Measurements from ENCODE around the gene BLTP2.
A peak's percentile ranks its signal among the peaks of the same experiment; 100 is the strongest.
"Not testable (repeated sequence)": the region's sequence is repeated elsewhere in the genome, so short reads cannot be mapped to it uniquely, and the experiment has no call there.

BLTP2 gene

GRCh38 chr17:28646039-28646754, 1.2 kb upstream of the BLTP2 start:
- no peak for DNase-seq (ENCODE audit: low spot score)

GRCh38 chr17:28645576-28645939, 600 bp upstream of the BLTP2 start:
- DNase-seq (ENCODE audit: low spot score), result no peak

- peak; percentile 70 for DNase-seq (ENCODE audit: low spot score)
Measured at GRCh38 chr17:28643983-28644786, 773 bp downstream of the BLTP2 start.

- no peak for DNase-seq (ENCODE audit: low spot score)
Measured at GRCh38 chr17:28641579-28641978, 3.4 kb downstream of the BLTP2 start.

- DNase-seq (ENCODE audit: low spot score), result no peak
Measured at GRCh38 chr17:28635506-28635905, 9.5 kb downstream of the BLTP2 start.

- no peak for DNase-seq (ENCODE audit: low spot score)
Measured at GRCh38 chr17:28634206-28634865, 10.6 kb downstream of the BLTP2 start.

GRCh38 chr17:28626818-28627217, 18.1 kb downstream of the BLTP2 start:
- DNase-seq (ENCODE audit: low spot score), result no peak

GRCh38 chr17:28624148-28624547, 20.8 kb downstream of the BLTP2 start:
- no peak for DNase-seq (ENCODE audit: low spot score)

GRCh38 chr17:28623696-28624095, 21.3 kb downstream of the BLTP2 start:
- no peak for DNase-seq (ENCODE audit: low spot score)

GRCh38 chr17:28622186-28622585, 22.8 kb downstream of the BLTP2 start:
- no peak for DNase-seq (ENCODE audit: low spot score)

- DNase-seq (ENCODE audit: low spot score), result no peak
Measured at GRCh38 chr17:28620010-28620409, 24.9 kb downstream of the BLTP2 start.

GRCh38 chr17:28618464-28618863, 26.5 kb downstream of the BLTP2 start:
- no peak for DNase-seq (ENCODE audit: low spot score)

GRCh38 chr17:28616281-28616680, 28.7 kb downstream of the BLTP2 start:
- no peak for DNase-seq (ENCODE audit: low spot score)

- no peak for DNase-seq (ENCODE audit: low spot score)
Measured at GRCh38 chr17:28615260-28615940, 29.6 kb downstream of the BLTP2 start.

- no peak for DNase-seq (ENCODE audit: low spot score)
Measured at GRCh38 chr17:28613931-28614381, 31.0 kb downstream of the BLTP2 start, which contains the start of gene RSKR. Gene RSKR (minus strand): TSS chr17:28614185. CDS start chr17:28614161, 24 bp downstream.

- no peak for DNase-seq (ENCODE audit: low spot score)
Measured at GRCh38 chr17:28612936-28613872, 31.8 kb downstream of the BLTP2 start.

- no peak for DNase-seq (ENCODE audit: low spot score)
Measured at GRCh38 chr17:28612531-28612930, 32.4 kb downstream of the BLTP2 start.

GRCh38 chr17:28610376-28610775, 34.6 kb downstream of the BLTP2 start:
- DNase-seq (ENCODE audit: low spot score), result no peak

GRCh38 chr17:28604031-28604430, 40.9 kb downstream of the BLTP2 start:
- DNase-seq (ENCODE audit: low spot score), result not testable (repeated sequence)

- peak; percentile 68 for DNase-seq (ENCODE audit: low spot score)
Measured at GRCh38 chr17:28599311-28600184, 45.4 kb downstream of the BLTP2 start.
